ENCODE data around the gene LSG1.
"Not testable (repeated sequence)": the region's sequence is repeated elsewhere in the genome, so short reads cannot be mapped to it uniquely, and the experiment has no call there.

The LSG1 gene

GRCh38 chr3:194637066-194637465, 34.9 kb downstream of the LSG1 start:
- no peaks in the 10 kb centered on the region for H3K9me3 ChIP-seq (ENCODE audit: control insufficient read depth, low read length)
- no peaks in the 10 kb centered on the region for H3K27me3 ChIP-seq (ENCODE audit: control insufficient read depth, insufficient read depth, low read length)
- no peak overlapping the region for H3K9ac ChIP-seq (ENCODE audit: low read length)
- H3K4me1 ChIP-seq (ENCODE audit: control insufficient read depth, insufficient read depth, low read length): no peaks in the 10 kb centered on the region
- H3K4me3 ChIP-seq (ENCODE audit: low read length): no peak overlapping the region
- H3K36me3 ChIP-seq (ENCODE audit: control insufficient read depth, insufficient read depth, low read length): no peaks in the 10 kb centered on the region

- Histone ChIP-seq H3K9me3 (ENCODE audit: control insufficient read depth, low read length) (no peaks in the 10 kb centered on the region), H3K36me3 (ENCODE audit: control insufficient read depth, insufficient read depth, low read length) (no peaks in the 10 kb centered on the region), H3K9ac (ENCODE audit: low read length) (peak within 1 kb of the TSS; percentile 80), H3K4me1 (ENCODE audit: control insufficient read depth, insufficient read depth, low read length) (no peaks in the 10 kb centered on the region), H3K4me3 (ENCODE audit: low read length) (peak within 1 kb of the TSS; percentile 58), H3K27me3 (ENCODE audit: control insufficient read depth, insufficient read depth, low read length) (no peaks in the 10 kb centered on the region)
Measured at GRCh38 chr3:194633349-194634004, 38.5 kb downstream of the LSG1 start, which contains the start of gene TMEM44. TSS of gene TMEM44 (minus strand) at chr3:194633419. CDS start at chr3:194633215, 204 bp downstream.

- Histone ChIP-seq H3K36me3 (ENCODE audit: control insufficient read depth, insufficient read depth, low read length) (no peaks in the 10 kb centered on the region), H3K4me3 (ENCODE audit: low read length) (peak overlapping the region; percentile 26), H3K9ac (ENCODE audit: low read length) (peak overlapping the region; percentile 80), H3K9me3 (ENCODE audit: control insufficient read depth, low read length) (no peaks in the 10 kb centered on the region), H3K4me1 (ENCODE audit: control insufficient read depth, insufficient read depth, low read length) (no peaks in the 10 kb centered on the region), H3K27me3 (ENCODE audit: control insufficient read depth, insufficient read depth, low read length) (no peaks in the 10 kb centered on the region)
Measured at GRCh38 chr3:194632809-194633348, 39.1 kb downstream of the LSG1 start.

- no peaks in the 10 kb centered on the region for H3K9me3 ChIP-seq (ENCODE audit: control insufficient read depth, low read length)
- peak overlapping the region; percentile 80 for H3K9ac ChIP-seq (ENCODE audit: low read length)
- H3K36me3 ChIP-seq (ENCODE audit: control insufficient read depth, insufficient read depth, low read length): no peaks in the 10 kb centered on the region
- no peaks in the 10 kb centered on the region for H3K4me1 ChIP-seq (ENCODE audit: control insufficient read depth, insufficient read depth, low read length)
- no peaks in the 10 kb centered on the region for H3K27me3 ChIP-seq (ENCODE audit: control insufficient read depth, insufficient read depth, low read length)
- H3K4me3 ChIP-seq (ENCODE audit: low read length): peak overlapping the region; percentile 26
Measured at GRCh38 chr3:194632226-194632808, 39.7 kb downstream of the LSG1 start.

- no peak overlapping the region for H3K9ac ChIP-seq (ENCODE audit: low read length)
Measured at GRCh38 chr3:194631696-194632095, 40.3 kb downstream of the LSG1 start.

GRCh38 chr3:194630681-194631080, 41.3 kb downstream of the LSG1 start:
- not testable (repeated sequence) for H3K9me3 ChIP-seq (ENCODE audit: control insufficient read depth, low read length); H3K36me3 ChIP-seq (ENCODE audit: control insufficient read depth, insufficient read depth, low read length); H3K4me3 ChIP-seq (ENCODE audit: low read length); H3K4me1 ChIP-seq (ENCODE audit: control insufficient read depth, insufficient read depth, low read length); H3K9ac ChIP-seq (ENCODE audit: low read length); H3K27me3 ChIP-seq (ENCODE audit: control insufficient read depth, insufficient read depth, low read length)

More at GRCh38 chr3:194631696-194632095, 40.3 kb downstream of the LSG1 start:
- no peaks in the 10 kb centered on the region for H3K9me3 ChIP-seq (ENCODE audit: control insufficient read depth, low read length)
- H3K27me3 ChIP-seq (ENCODE audit: control insufficient read depth, insufficient read depth, low read length): no peaks in the 10 kb centered on the region
- H3K36me3 ChIP-seq (ENCODE audit: control insufficient read depth, insufficient read depth, low read length): no peaks in the 10 kb centered on the region
- no peak overlapping the region for H3K4me3 ChIP-seq (ENCODE audit: low read length)
- no peaks in the 10 kb centered on the region for H3K4me1 ChIP-seq (ENCODE audit: control insufficient read depth, insufficient read depth, low read length)

GRCh38 chr3:194624956-194625355, 47.0 kb downstream of the LSG1 start:
- Histone ChIP-seq H3K36me3 (ENCODE audit: control insufficient read depth, insufficient read depth, low read length) (peaks cover 5% of the 10 kb centered on the region), H3K9ac (ENCODE audit: low read length) (no peak overlapping the region), H3K27me3 (ENCODE audit: control insufficient read depth, insufficient read depth, low read length) (no peaks in the 10 kb centered on the region), H3K9me3 (ENCODE audit: control insufficient read depth, low read length) (no peaks in the 10 kb centered on the region), H3K4me3 (ENCODE audit: low read length) (no peak overlapping the region), H3K4me1 (ENCODE audit: control insufficient read depth, insufficient read depth, low read length) (no peaks in the 10 kb centered on the region)

GRCh38 chr3:194623449-194624290, 48.3 kb downstream of the LSG1 start:
- Histone ChIP-seq H3K27me3 (ENCODE audit: control insufficient read depth, insufficient read depth, low read length) (no peaks in the 10 kb centered on the region), H3K4me3 (ENCODE audit: low read length) (no peak overlapping the region), H3K36me3 (ENCODE audit: control insufficient read depth, insufficient read depth, low read length) (peaks cover 5% of the 10 kb centered on the region), H3K9me3 (ENCODE audit: control insufficient read depth, low read length) (no peaks in the 10 kb centered on the region), H3K9ac (ENCODE audit: low read length) (no peak overlapping the region), H3K4me1 (ENCODE audit: control insufficient read depth, insufficient read depth, low read length) (no peaks in the 10 kb centered on the region)

- H3K4me3 ChIP-seq (ENCODE audit: low read length): no peak overlapping the region
- H3K9me3 ChIP-seq (ENCODE audit: control insufficient read depth, low read length): no peaks in the 10 kb centered on the region
- H3K4me1 ChIP-seq (ENCODE audit: control insufficient read depth, insufficient read depth, low read length): no peaks in the 10 kb centered on the region
- no peak overlapping the region for H3K9ac ChIP-seq (ENCODE audit: low read length)
- H3K27me3 ChIP-seq (ENCODE audit: control insufficient read depth, insufficient read depth, low read length): no peaks in the 10 kb centered on the region
- H3K36me3 ChIP-seq (ENCODE audit: control insufficient read depth, insufficient read depth, low read length): peaks cover 5% of the 10 kb centered on the region
Measured at GRCh38 chr3:194622621-194623340, 49.2 kb downstream of the LSG1 start.

- no peaks in the 10 kb centered on the region for H3K4me1 ChIP-seq (ENCODE audit: control insufficient read depth, insufficient read depth, low read length)
- H3K27me3 ChIP-seq (ENCODE audit: control insufficient read depth, insufficient read depth, low read length): no peaks in the 10 kb centered on the region
- H3K9ac ChIP-seq (ENCODE audit: low read length): no peak overlapping the region
- H3K9me3 ChIP-seq (ENCODE audit: control insufficient read depth, low read length): no peaks in the 10 kb centered on the region
- peaks cover 5% of the 10 kb centered on the region for H3K36me3 ChIP-seq (ENCODE audit: control insufficient read depth, insufficient read depth, low read length)
- H3K4me3 ChIP-seq (ENCODE audit: low read length): no peak overlapping the region
Measured at GRCh38 chr3:194621947-194622346, 50.0 kb downstream of the LSG1 start.

- Histone ChIP-seq H3K36me3 (ENCODE audit: control insufficient read depth, insufficient read depth, low read length) (no peaks in the 10 kb centered on the region), H3K9ac (ENCODE audit: low read length) (no peak overlapping the region), H3K27me3 (ENCODE audit: control insufficient read depth, insufficient read depth, low read length) (no peaks in the 10 kb centered on the region), H3K4me3 (ENCODE audit: low read length) (no peak overlapping the region), H3K9me3 (ENCODE audit: control insufficient read depth, low read length) (no peaks in the 10 kb centered on the region), H3K4me1 (ENCODE audit: control insufficient read depth, insufficient read depth, low read length) (no peaks in the 10 kb centered on the region)
Measured at GRCh38 chr3:194620196-194620595, 51.8 kb downstream of the LSG1 start.

All from mucosa of stomach (tissue), 1 donor.